NCI-H82 treated with DMSO at 0.1 percent for 48 hours (cell line): ENCODE results near the gene FCGR3A.

Source experiments
- DNase-seq: peaks from one replicate; lab custom pipeline; 2025; ENCODE audit not compliant: unreplicated experiment; lab: John Stamatoyannopoulos, UW

The FCGR3A gene

DNA sequence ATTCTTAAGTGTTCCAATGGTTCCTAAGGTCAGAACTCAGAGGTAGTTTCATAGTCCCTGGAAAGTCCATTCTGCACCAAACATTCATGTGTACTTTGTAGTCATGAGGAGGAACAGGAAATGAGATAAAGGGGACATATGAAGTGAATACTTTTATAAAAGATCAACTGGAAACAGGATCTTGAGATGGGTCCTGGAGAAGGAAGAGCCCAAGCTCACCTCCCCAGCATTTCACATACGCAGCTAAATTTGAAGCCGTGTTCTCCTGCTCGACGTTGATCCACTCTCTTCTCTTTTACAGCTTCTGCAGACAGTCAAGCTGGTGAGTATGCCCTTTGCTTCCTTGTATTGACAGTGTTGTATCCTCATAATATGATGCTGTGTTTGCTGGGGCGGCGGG is 43.9 kb downstream of the FCGR3A start:
- no peak for DNase-seq

DNA sequence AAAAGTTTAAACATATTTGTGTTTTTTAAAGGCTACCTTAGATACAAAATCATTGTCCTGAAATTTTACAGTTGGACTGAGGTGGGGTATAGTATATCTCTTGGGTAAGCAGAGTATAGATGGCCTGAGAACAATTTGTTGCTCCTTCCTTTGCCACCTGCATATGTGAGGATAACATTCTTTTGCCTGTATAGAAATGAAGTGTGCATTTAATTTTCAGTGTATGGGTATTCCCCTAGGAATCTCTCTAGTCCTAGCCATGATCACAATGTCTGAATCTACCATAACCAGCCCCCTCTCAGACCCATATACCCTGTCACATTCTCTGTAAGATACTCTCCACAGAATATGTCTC is 46.2 kb downstream of the FCGR3A start:
- DNase-seq, result no peak

DNA sequence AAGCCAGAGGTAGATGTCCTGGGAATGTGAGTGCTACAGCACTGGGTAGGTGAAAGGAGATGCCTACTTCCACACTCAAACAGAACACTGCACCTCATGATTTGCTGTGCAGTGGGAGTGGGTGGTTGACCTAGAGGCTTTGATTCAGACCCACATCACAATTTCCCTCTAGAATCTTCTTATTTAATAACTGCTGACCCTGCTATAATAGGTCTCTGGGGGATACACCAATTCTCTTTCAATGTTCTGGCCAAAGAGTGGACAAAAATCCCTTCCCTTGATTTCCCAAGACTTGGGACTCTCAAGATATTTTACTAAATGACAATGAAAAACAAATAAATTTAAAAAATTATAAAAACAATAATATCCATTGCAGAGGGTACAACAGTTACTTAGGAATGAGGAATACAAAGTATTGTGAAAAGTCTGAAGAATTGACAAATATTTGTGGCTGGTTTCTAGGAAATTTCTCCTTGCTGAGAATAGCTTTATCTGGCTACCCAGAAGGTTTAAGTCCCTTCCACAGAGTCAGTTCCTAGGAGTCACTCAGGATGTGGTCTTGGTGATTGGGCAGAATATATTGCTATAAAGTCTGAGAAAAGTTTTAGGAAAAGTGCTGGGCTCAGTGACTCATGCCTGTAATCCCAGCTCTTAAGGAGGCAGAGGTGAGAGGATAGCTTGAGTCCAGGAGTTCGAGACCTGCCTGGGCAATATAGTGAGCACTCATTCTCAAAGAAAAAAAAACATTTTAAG is 46.8 kb downstream of the FCGR3A start:
- no peak for DNase-seq

DNA sequence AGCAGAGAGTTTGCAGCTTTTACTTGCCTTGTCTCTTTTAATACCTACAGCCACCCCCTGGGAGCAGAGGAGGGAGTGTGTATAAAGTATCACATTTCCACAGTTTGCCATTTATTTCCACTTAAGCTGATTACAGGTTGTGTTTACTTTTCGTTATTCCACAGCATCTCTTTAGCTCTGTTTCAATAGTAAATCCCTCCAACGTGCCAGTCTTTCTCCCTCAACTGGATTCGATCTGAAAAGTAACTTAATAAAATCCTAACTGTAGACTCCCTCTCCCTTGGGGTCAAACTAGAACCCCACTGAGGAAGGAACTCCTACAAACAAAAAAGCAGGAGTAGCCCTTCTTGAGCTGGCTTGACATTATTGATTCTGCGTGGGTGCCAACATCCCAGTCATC is 47.4 kb downstream of the FCGR3A start:
- peak; percentile 36 for DNase-seq

DNA sequence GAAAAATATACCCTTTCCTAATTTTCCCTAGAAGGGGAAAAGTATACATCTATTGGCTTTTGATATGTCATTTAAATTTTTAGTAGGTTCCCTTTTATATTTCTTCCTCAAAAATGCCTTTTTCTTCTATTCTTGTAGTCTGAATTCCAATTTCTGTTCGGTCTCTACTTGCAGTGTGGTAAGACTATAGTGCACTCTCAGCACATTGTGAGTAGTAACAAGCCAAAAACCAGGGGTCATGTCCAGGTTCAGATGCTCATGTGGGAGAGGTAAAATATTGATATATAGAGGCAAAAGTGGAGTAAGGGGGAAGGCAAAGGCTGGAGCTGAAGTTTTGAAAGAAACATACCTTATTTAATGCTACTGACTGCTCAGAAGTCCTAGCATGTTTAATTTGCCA is 48.4 kb downstream of the FCGR3A start:
- DNase-seq, result no peak

DNA sequence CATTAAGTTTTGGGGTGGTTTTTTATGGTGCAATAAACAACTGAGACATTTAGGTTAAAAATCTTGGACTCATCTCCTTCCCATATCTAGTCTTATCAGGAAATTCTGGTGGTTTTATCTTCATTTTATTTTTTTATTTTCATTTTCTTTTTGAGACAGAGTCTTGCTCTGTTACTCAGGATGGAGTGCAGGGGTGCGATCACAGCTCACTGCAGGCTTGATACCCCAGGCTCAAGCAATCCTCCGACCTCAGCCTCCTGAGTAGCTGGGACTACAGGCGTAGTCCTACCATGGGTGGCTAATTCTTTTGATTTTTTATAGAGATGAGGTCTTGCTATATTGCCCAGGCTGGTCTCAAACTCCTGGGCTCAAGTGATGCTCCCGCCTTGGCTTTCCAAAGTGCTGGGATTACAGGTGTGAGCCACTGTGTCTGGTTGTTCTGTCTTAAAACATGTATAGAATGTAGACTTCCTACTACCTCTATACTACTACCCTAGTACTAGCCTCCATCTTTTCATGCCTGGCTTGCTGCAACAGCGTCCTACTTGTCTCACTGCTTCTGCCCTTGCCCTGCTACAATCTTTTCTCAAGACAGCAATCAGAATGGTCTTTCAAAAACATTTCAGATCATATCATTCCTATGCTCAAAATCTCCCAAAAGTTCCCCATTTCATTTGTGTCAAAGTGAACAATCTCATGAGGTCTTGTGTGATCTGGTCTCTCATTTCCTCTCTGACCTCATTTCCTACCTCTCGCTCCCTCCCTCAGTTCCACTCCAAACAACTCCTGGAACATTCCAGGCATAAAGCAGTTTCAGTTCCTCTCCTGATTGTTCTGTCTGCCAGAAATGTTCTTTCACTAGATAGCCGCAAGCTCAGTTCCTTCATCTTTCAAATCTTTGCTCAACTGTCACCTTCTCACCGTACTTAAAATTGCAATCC is 50.2 kb downstream of the FCGR3A start:
- DNase-seq, result no peak

DNA sequence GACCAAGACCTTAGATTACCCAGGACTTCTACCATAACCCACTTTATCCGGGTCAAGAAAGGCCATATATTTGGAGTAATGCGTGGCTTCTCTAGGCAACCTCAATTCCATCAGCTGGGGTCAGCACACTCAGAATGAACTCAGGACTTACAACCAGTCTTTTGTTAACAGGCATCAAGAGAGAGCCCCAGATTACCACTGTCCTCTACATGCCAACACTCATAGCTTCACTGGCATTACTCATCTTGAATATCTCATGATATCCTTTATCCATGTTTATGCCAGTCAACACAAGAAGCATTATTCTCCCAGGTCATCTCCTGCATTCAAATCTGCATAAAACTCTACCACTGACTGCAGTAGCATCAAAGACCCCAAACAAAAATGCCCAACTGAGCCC is 51.0 kb downstream of the FCGR3A start:
- no peak for DNase-seq

DNA sequence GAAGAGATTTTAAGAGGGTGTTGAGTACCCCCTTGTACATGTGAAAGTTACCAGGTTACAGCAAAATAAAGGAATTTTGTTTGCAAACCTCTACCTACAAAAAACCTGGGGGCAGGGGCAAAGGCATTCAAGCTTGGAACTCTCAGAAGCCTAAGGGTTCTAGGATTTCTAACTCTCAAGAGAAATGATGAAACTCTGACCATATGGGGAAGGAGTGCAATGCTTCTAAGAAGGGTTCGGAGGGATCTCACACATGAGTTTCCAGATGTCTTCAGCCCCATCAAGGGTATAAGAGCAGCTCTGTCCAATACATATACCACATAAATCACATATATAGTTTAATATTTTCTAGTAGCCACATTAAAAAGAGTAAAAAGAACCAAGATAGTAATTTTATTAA is 51.7 kb downstream of the FCGR3A start:
- no peak for DNase-seq

DNA sequence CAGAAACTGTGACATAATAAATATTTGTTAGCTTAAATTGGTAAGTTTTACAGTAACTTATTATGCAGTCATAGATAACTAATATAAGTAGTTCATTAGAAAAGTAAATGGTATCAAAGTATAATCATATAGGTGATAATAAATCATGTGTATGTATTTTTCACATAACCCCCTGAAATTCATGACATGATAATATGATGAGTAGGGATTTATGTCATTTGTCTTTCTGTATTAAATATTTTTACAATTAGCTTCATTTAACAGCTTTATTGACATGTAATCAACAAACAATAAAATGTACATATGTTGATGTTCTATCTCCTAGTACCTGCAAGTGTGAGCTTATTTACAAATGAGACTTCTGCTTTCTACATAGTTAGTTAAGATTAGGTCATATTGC is 54.1 kb downstream of the FCGR3A start:
- no peak for DNase-seq

DNA sequence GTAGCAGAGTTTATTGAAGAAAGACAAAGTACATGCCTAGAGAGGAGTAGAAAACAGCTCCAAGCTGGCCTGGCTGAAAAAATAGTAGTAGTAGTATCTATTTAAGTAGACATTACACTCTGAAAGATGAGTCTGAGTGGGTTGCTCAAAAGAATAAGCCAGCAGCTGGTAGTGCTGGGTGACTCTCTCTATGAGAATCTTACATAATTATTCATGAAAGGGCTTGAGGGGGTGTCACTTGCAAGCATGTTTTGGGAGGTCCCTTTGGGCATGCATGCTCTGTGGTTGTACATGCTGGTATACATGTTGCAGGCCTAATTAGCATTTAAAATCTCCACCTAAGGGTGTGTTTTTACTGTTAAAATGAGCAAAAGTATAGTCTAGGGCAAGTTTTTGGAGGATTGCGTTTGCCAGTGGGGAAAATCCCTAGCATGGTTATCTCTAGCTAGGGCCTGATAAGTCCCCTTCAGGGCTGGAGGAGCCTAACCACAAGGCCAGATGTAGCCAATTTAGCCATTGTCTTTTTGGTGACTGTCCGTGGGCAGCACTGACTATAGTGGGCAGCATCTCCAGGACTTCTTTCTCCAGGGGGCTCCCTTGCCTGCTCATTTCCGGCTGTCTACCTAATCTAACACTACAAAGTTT is 55.4 kb downstream of the FCGR3A start:
- DNase-seq, result no peak

DNA sequence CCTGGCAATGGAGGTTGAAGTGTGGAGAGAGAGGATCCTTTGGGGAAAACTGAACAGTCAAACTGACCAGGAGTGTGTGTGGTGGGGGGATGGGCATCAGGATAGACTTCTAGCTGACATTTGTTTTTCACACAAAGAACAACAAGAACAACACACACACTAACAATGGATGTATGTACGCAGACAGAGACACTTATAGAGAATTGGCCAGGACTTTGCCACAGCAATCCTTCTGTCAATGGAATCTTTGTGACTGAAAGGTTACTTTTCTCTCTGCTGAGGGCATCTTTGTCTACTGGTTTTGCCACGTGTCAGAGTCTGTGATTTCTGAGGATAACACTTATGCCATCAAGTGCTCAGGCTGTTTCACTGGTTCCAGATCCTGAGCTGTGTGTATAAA is 56.8 kb downstream of the FCGR3A start:
- DNase-seq, result no peak
